Measurements from ENCODE around the gene TRAK1. TPM values are rescaled to one million over a fixed set of nuclear protein-coding genes. Genes with fewer than 3 reads are reported as not detected.

Gene TRAK1
- total RNA-seq, 1 experiment from 2014 or later: 41.0 TPM

GRCh38 chr3:42194943-42195510 lies 103.9 kb downstream of the TRAK1 start (continued):
- no peak for TF ChIP-seq AFF4 (CRISPR knock-in tag; IDR thresholded peaks at IDR 0.05; ENCODE audit: borderline replicate concordance)

- Mint-ChIP-seq H3K27ac (peak overlapping the region; percentile 73; the same call in 1 of the 2 replicates), H3K9me3 (no peaks in the 10 kb centered on the region), H3K27me3 (ENCODE audit: low read depth) (no peaks in the 10 kb centered on the region), H3K36me3 (peaks cover 46% of the 10 kb centered on the region), H3K4me3 (no peak overlapping the region), H3K4me1 (peaks cover 30% of the 10 kb centered on the region)
- CTCF ChIA-PET: interaction anchor here (1.4 to 2.3 kb wide), 3 partner anchors 9 to 78 kb away, joined by 3 to 13 read pairs (median 6); no protein-coding TSS in a partner anchor
- ATAC-seq: no peak
- POLR2A ChIA-PET: no interaction called here
- no peak for DNase-seq (ENCODE audit: low spot score)
- no peak for TF ChIP-seq IRF2 (CRISPR knock-in tag; IDR thresholded peaks at IDR 0.05; ENCODE audit: borderline replicate concordance, low read depth)
- TF ChIP-seq ATF3 (CRISPR knock-in tag; conservative IDR thresholded peaks at IDR 0.05): no peak
- TF ChIP-seq RORB (CRISPR knock-in tag; IDR thresholded peaks at IDR 0.05): no peak
- TF ChIP-seq CDX4 (CRISPR knock-in tag; IDR thresholded peaks at IDR 0.05; ENCODE audit: borderline replicate concordance): no peak
- no peak for TF ChIP-seq ZNF532 (CRISPR knock-in tag; IDR thresholded peaks at IDR 0.05; ENCODE audit: borderline replicate concordance)
- TF ChIP-seq CTCF (IDR thresholded peaks at IDR 0.05): no peak
- no peak for TF ChIP-seq ZNF425 (CRISPR knock-in tag; conservative IDR thresholded peaks at IDR 0.05)
- no peak for TF ChIP-seq KAT7 (CRISPR knock-in tag; IDR thresholded peaks at IDR 0.05; ENCODE audit: borderline replicate concordance)
- TF ChIP-seq CREM (CRISPR knock-in tag; IDR thresholded peaks at IDR 0.05): no peak
- TF ChIP-seq ZNF423 (CRISPR knock-in tag; IDR thresholded peaks at IDR 0.05): no peak
- TF ChIP-seq E2F5 (CRISPR knock-in tag; IDR thresholded peaks at IDR 0.05): no peak
- TF ChIP-seq NFYB (CRISPR knock-in tag; conservative IDR thresholded peaks at IDR 0.05; ENCODE audit: low read depth): no peak
- TF ChIP-seq ELF4 (CRISPR knock-in tag; IDR thresholded peaks at IDR 0.05; ENCODE audit: low read depth): no peak
- no peak for TF ChIP-seq PRDM15 (CRISPR knock-in tag; IDR thresholded peaks at IDR 0.05)
Measured at GRCh38 chr3:42195879-42196330, 104.7 kb downstream of the TRAK1 start.
